Measurements from ENCODE around the gene SLC47A2. TPM values are rescaled to one million over a fixed set of nuclear protein-coding genes. Genes with fewer than 3 reads are reported as not detected.

The SLC47A2 gene
- total and polyA plus RNA-seq, 2 experiments from 2014 or later, result not detected

- no peak for TF ChIP-seq STAT1 (IDR thresholded peaks at IDR 0.05; ENCODE audit: unreplicated experiment)
- no peak for TF ChIP-seq EZH2 (IDR thresholded peaks at IDR 0.05; ENCODE audit: low read depth, unreplicated experiment)
- no peak for TF ChIP-seq CTCF (conservative IDR thresholded peaks at IDR 0.05; ENCODE audit: low read depth in 2 of 2)
Measured at GRCh38 chr17:19726631-19727376, 10.4 kb upstream of the SLC47A2 start (continued).

GRCh38 chr17:19725486-19725885 is 9.1 kb upstream of the SLC47A2 start:
- ATAC-seq, result no peak
- no peak for TF ChIP-seq JUNB (IDR thresholded peaks at IDR 0.05; ENCODE audit: unreplicated experiment)
- TF ChIP-seq, protein P1, sequence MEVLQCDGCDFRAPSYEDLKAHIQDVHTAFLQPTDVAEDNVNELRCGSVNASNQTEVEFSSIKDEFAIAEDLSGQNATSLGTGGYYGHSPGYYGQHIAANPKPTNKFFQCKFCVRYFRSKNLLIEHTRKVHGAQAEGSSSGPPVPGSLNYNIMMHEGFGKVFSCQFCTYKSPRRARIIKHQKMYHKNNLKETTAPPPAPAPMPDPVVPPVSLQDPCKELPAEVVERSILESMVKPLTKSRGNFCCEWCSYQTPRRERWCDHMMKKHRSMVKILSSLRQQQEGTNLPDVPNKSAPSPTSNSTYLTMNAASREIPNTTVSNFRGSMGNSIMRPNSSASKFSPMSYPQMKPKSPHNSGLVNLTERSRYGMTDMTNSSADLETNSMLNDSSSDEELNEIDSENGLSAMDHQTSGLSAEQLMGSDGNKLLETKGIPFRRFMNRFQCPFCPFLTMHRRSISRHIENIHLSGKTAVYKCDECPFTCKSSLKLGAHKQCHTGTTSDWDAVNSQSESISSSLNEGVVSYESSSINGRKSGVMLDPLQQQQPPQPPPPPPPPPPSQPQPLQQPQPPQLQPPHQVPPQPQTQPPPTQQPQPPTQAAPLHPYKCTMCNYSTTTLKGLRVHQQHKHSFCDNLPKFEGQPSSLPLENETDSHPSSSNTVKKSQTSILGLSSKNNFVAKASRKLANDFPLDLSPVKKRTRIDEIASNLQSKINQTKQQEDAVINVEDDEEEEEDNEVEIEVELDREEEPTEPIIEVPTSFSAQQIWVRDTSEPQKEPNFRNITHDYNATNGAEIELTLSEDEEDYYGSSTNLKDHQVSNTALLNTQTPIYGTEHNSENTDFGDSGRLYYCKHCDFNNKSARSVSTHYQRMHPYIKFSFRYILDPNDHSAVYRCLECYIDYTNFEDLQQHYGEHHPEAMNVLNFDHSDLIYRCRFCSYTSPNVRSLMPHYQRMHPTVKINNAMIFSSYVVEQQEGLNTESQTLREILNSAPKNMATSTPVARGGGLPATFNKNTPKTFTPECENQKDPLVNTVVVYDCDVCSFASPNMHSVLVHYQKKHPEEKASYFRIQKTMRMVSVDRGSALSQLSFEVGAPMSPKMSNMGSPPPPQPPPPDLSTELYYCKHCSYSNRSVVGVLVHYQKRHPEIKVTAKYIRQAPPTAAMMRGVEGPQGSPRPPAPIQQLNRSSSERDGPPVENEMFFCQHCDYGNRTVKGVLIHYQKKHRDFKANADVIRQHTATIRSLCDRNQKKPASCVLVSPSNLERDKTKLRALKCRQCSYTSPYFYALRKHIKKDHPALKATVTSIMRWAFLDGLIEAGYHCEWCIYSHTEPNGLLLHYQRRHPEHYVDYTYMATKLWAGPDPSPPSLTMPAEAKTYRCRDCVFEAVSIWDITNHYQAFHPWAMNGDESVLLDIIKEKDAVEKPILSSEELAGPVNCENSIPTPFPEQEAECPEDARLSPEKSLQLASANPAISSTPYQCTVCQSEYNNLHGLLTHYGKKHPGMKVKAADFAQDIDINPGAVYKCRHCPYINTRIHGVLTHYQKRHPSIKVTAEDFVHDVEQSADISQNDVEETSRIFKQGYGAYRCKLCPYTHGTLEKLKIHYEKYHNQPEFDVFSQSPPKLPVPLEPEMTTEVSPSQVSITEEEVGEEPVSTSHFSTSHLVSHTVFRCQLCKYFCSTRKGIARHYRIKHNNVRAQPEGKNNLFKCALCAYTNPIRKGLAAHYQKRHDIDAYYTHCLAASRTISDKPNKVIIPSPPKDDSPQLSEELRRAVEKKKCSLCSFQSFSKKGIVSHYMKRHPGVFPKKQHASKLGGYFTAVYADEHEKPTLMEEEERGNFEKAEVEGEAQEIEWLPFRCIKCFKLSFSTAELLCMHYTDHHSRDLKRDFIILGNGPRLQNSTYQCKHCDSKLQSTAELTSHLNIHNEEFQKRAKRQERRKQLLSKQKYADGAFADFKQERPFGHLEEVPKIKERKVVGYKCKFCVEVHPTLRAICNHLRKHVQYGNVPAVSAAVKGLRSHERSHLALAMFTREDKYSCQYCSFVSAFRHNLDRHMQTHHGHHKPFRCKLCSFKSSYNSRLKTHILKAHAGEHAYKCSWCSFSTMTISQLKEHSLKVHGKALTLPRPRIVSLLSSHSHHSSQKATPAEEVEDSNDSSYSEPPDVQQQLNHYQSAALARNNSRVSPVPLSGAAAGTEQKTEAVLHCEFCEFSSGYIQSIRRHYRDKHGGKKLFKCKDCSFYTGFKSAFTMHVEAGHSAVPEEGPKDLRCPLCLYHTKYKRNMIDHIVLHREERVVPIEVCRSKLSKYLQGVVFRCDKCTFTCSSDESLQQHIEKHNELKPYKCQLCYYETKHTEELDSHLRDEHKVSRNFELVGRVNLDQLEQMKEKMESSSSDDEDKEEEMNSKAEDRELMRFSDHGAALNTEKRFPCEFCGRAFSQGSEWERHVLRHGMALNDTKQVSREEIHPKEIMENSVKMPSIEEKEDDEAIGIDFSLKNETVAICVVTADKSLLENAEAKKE (CRISPR knock-in tag; IDR thresholded peaks at IDR 0.05), result no peak
- TF ChIP-seq EZH2phosphoT487 (IDR thresholded peaks at IDR 0.05; ENCODE audit: unreplicated experiment), result no peak
- no peak for TF ChIP-seq POLR2AphosphoS5 (IDR thresholded peaks at IDR 0.05; ENCODE audit: low read depth)
- no peak for TF ChIP-seq CTCF (conservative IDR thresholded peaks at IDR 0.05; ENCODE audit: low read depth in 2 of 2)
- TF ChIP-seq REST (IDR thresholded peaks at IDR 0.05; ENCODE audit: unreplicated experiment), result no peak
- TF ChIP-seq ETS1 (IDR thresholded peaks at IDR 0.05), result no peak

More at GRCh38 chr17:19725486-19725885, 9.1 kb upstream of the SLC47A2 start:
- Histone ChIP-seq H3K4me1 (ENCODE audit: insufficient read depth) (no peaks in the 10 kb centered on the region), H4K20me1 (replicated peaks; ENCODE audit: insufficient read depth) (no peaks in the 10 kb centered on the region), H3K4me3 (no peak overlapping the region), H3K9me2 (ENCODE audit: insufficient read depth) (no peaks in the 10 kb centered on the region), H3K36me3 (ENCODE audit: insufficient read depth) (no peaks in the 10 kb centered on the region), H3K27me3 (ENCODE audit: insufficient read depth) (no peaks in the 10 kb centered on the region), H2AFZ (no peak overlapping the region), H3F3A (replicated peaks; ENCODE audit: low read depth) (no peaks in the 10 kb centered on the region), H3K4me2 (no peak overlapping the region), H3K27ac (ENCODE audit: low read depth) (no peak overlapping the region), H3K79me2 (replicated peaks; ENCODE audit: insufficient read depth) (no peaks in the 10 kb centered on the region)
- Mint-ChIP-seq H3K27me3 (ENCODE audit: insufficient read depth, low read depth, poor library complexity) (peaks cover 5% of the 10 kb centered on the region), H3K27ac (no peak overlapping the region), H3K4me1 (peaks cover 2% of the 10 kb centered on the region; the same call in 1 of the 3 replicates), H3K36me3 (ENCODE audit: low read depth) (no peaks in the 10 kb centered on the region; the same call in 2 of the 3 replicates), H3K9me3 (no peaks in the 10 kb centered on the region), H3K4me3 (no peak overlapping the region)
- no peak for DNase-seq (ENCODE audit: low spot score)
